Erythroblast (primary cell): Measurements from ENCODE around the gene AGPAT2.

Experiments
- GATA1 ChIP-seq: IDR thresholded peaks from 2 replicates; pipeline ENCODE4 v1.6.1; 2011; ENCODE audit warnings: low read depth, mild to moderate bottlenecking, control low read depth, low read length, moderate library complexity
- POLR2A ChIP-seq: IDR thresholded peaks from 2 replicates; pipeline ENCODE4 v1.6.1; 2011; ENCODE audit warnings: mild to moderate bottlenecking, low read length

DNA sequence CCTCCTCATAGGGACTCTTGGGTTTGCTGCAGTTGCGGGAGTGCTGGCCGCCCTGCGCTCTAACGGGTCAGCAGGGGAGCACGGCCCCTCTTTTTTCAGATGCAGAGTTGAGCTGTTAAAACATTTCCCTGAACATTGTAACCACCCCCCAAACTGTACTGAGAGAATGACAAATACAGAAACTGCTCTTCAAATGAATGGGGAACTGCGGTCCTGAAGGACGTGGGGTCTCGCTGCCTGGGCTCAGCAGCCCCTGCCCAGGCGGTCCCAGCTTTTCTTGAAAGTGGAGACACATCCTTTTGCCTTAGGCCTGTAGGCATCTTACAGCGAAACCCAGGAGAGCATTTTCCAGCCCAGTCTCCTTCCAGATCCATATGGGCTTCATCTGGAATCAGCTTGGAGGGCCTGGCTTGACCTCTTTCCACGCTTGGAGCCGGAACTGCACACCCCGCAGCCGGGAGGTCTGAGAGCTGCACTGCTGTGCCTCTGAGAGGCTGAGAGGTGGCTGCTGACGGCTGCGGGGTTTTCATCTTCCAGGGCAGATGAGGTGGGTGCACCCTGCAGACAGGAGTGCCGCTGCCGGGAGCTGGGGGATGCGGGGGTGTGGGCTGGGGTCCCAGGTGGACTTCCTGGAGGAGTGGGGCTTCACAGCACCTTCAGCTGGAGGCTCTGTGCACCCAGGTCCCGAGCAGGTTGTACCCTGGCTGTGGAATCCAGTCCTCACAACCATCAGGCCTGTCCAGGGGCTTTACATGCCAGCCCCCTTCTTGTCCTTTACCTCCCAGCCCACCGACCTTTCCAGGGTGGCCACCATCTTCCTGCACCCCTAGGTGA is 1.2 kb upstream of the AGPAT2 start:
- TF ChIP-seq POLR2A (no peak), GATA1 (no peak)
